ENCODE measurements around the gene ATP6V0A4. TPM values are rescaled to one million over a fixed set of nuclear protein-coding genes. Genes with fewer than 3 reads are reported as not detected.
A peak's percentile ranks its signal among the peaks of the same experiment; 100 is the strongest.
"Not testable (repeated sequence)": the region's sequence is repeated elsewhere in the genome, so short reads cannot be mapped to it uniquely, and the experiment has no call there.

ATP6V0A4 gene
- total and polyA plus RNA-seq, 4 experiments from 2014 or later, result not detected

DNA sequence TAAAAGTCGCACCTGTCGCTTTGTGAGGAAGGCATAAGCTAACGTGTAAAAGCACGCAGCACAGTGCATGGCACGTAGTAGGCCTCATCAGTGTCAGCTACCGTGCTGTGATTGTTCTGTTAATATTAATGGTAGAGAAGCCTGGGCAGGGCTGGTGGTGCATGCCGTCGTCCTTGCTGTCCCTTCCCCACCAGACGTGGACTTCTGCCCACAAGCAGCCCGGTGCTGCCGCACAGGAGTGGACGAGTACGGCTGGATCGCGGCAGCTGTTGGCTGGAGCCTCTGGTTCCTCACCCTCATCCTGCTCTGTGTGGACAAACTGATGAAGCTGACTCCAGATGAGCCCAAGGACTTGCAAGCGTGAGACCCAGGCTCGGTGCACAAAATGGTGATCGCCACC, 4.7 kb upstream of the ATP6V0A4 start:
- H3K9me3 Mint-ChIP-seq, result peaks cover 0 to 4% (median 0%) of the 10 kb centered on the region in 8 donors
- H3K4me1 ChIP-seq (ENCODE audit: insufficient read depth, low read length), result peaks cover under 1% of the 10 kb centered on the region
- intact Hi-C loops (cut with micrococcal nuclease), result no loop called here
- no peak overlapping the region for H3K4me3 Mint-ChIP-seq
- CTCF ChIA-PET (ENCODE audit: partially characterized antibody), result no interaction called here
- H3K9me3 ChIP-seq (ENCODE audit: control insufficient read depth in 1 of 2, low read length in 2 of 2), result no peaks in the 10 kb centered on the region
- H3K27ac Mint-ChIP-seq, result no peak overlapping the region
- peaks cover under 1 to 11% (median 6%) of the 10 kb centered on the region in 4 donors for H3K4me1 Mint-ChIP-seq
- H3K36me3 ChIP-seq (ENCODE audit: insufficient read depth, low read length), result no peaks in the 10 kb centered on the region
- POLR2A ChIA-PET (ENCODE audit: partially characterized antibody), result no interaction called here
- DNase-seq, result no peak
- H3K27ac ChIP-seq (ENCODE audit: low read depth, low read length), result no peak overlapping the region
- H3K36me3 Mint-ChIP-seq, result no peaks in the 10 kb centered on the region
- H3K27me3 Mint-ChIP-seq, result peaks cover 1 to 4% of the 10 kb centered on the region in 2 donors
- H3K4me3 ChIP-seq (ENCODE audit: low read length in 2 of 2), result no peak overlapping the region
- no peaks in the 10 kb centered on the region for H3K27me3 ChIP-seq (ENCODE audit: insufficient read depth, low read length)

GRCh38 chr7:138801256-138801655, 3.3 kb upstream of the ATP6V0A4 start:
- H3K4me3 Mint-ChIP-seq, result no peak overlapping the region
- H3K36me3 ChIP-seq (ENCODE audit: insufficient read depth, low read length), result no peaks in the 10 kb centered on the region
- no peak overlapping the region for H3K4me3 ChIP-seq (ENCODE audit: low read length in 2 of 2)
- no peaks in the 10 kb centered on the region for H3K36me3 Mint-ChIP-seq
- H3K27ac Mint-ChIP-seq, result no peak overlapping the region
- peaks cover 4 to 24% (median 12%) of the 10 kb centered on the region in 4 donors for H3K4me1 Mint-ChIP-seq
- H3K4me1 ChIP-seq (ENCODE audit: insufficient read depth, low read length), result peaks cover 6% of the 10 kb centered on the region
- H3K27me3 Mint-ChIP-seq, result peaks cover 1 to 4% of the 10 kb centered on the region in 2 donors
- H3K9me3 ChIP-seq (ENCODE audit: control insufficient read depth in 1 of 2, low read length in 2 of 2), result no peaks in the 10 kb centered on the region
- no peak for DNase-seq
- POLR2A ChIA-PET (ENCODE audit: partially characterized antibody), result no interaction called here
- no peak overlapping the region for H3K27ac ChIP-seq (ENCODE audit: low read depth, low read length)
- H3K27me3 ChIP-seq (ENCODE audit: insufficient read depth, low read length), result no peaks in the 10 kb centered on the region
- CTCF ChIA-PET (ENCODE audit: partially characterized antibody), result interaction anchor here (0.9 kb wide), 1 partner anchor 62 kb away, joined by 3 read pairs; no protein-coding TSS in a partner anchor
- intact Hi-C loops (cut with micrococcal nuclease), result no loop called here
- H3K9me3 Mint-ChIP-seq, result peaks cover 0 to 1% (median 0%) of the 10 kb centered on the region in 8 donors

DNA sequence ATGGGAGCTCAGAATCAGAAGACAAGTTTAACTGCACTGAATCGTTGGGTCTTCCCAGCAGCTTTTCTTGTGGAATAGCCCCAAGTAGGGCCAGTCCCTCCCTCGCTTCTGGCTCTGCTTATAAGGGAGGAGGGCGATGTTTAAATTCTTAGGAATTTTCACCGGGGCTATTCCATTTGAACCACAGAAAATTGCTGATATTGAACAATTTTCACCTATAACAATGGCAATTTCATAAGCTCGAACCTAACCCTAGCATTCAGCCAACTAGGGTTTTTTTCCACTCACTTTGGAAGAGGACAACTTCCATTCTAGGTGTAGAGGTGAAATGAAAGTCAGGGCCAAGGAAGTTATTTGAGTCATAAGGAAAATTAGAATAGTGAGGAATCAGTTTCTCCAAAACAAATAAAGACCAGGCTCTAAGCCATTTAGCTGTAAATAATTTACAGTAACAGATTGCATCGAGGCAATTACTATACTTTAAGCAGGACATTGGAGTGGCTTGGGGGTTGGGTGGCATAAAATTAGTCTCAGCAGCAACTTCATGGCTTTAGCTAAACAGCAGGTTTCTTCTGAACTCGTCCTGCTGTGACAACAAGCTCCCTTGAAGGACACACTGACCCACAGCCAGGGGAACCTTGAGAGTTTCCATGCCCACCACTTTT, 1.5 kb upstream of the ATP6V0A4 start:
- H3K9me3 ChIP-seq (ENCODE audit: control insufficient read depth in 1 of 2, low read length in 2 of 2), result no peaks in the 10 kb centered on the region
- Mint-ChIP-seq H3K36me3 (no peaks in the 10 kb centered on the region), H3K4me3 (no peak overlapping the region), H3K27me3 (peaks cover 3 to 4% of the 10 kb centered on the region in 2 donors), H3K27ac (no peak overlapping the region), H3K9me3 (peaks cover 0 to 1% (median 0%) of the 10 kb centered on the region in 8 donors), H3K4me1 (peaks cover 4 to 24% (median 12%) of the 10 kb centered on the region in 4 donors)
- no peaks in the 10 kb centered on the region for H3K36me3 ChIP-seq (ENCODE audit: insufficient read depth, low read length)
- intact Hi-C loops (cut with micrococcal nuclease), result no loop called here
- POLR2A ChIA-PET (ENCODE audit: partially characterized antibody), result no interaction called here
- no peak overlapping the region for H3K27ac ChIP-seq (ENCODE audit: low read depth, low read length)
- no peak for DNase-seq
- no peak overlapping the region for H3K4me3 ChIP-seq (ENCODE audit: low read length in 2 of 2)
- H3K4me1 ChIP-seq (ENCODE audit: insufficient read depth, low read length), result peaks cover 6% of the 10 kb centered on the region
- H3K27me3 ChIP-seq (ENCODE audit: insufficient read depth, low read length), result no peaks in the 10 kb centered on the region
- CTCF ChIA-PET (ENCODE audit: partially characterized antibody), result no interaction called here

GRCh38 chr7:138798836-138799235, 840 bp upstream of the ATP6V0A4 start:
- H3K9me3 Mint-ChIP-seq, result peaks cover 0 to 1% (median 0%) of the 10 kb centered on the region in 8 donors
- peak overlapping the region in 1 of 7 donors; percentile 44 for H3K27ac Mint-ChIP-seq
- peaks cover 3 to 4% of the 10 kb centered on the region in 2 donors for H3K27me3 Mint-ChIP-seq
- POLR2A ChIA-PET (ENCODE audit: partially characterized antibody), result no interaction called here
- H3K4me3 ChIP-seq (ENCODE audit: low read length in 2 of 2), result no peak overlapping the region
- H3K36me3 Mint-ChIP-seq, result no peaks in the 10 kb centered on the region
- no peak overlapping the region for H3K27ac ChIP-seq (ENCODE audit: low read depth, low read length)
- H3K4me1 Mint-ChIP-seq, result peaks cover 4 to 24% (median 12%) of the 10 kb centered on the region in 4 donors
- H3K27me3 ChIP-seq (ENCODE audit: insufficient read depth, low read length), result no peaks in the 10 kb centered on the region
- no peaks in the 10 kb centered on the region for H3K9me3 ChIP-seq (ENCODE audit: control insufficient read depth in 1 of 2, low read length in 2 of 2)
- no peaks in the 10 kb centered on the region for H3K36me3 ChIP-seq (ENCODE audit: insufficient read depth, low read length)
- intact Hi-C loops (cut with micrococcal nuclease), result no loop called here
- no peak for DNase-seq
- H3K4me3 Mint-ChIP-seq, result peak overlapping the region in 1 of 8 donors; percentile 27
- peaks cover 6% of the 10 kb centered on the region for H3K4me1 ChIP-seq (ENCODE audit: insufficient read depth, low read length)
- CTCF ChIA-PET (ENCODE audit: partially characterized antibody), result no interaction called here

- H3K4me1 ChIP-seq (ENCODE audit: insufficient read depth, low read length); intact Hi-C loops (cut with micrococcal nuclease); H3K36me3 Mint-ChIP-seq; H3K27me3 Mint-ChIP-seq; POLR2A ChIA-PET (ENCODE audit: partially characterized antibody); H3K9me3 Mint-ChIP-seq; H3K27ac ChIP-seq (ENCODE audit: low read depth, low read length); DNase-seq; H3K9me3 ChIP-seq (ENCODE audit: control insufficient read depth in 1 of 2, low read length in 2 of 2); H3K27me3 ChIP-seq (ENCODE audit: insufficient read depth, low read length); H3K36me3 ChIP-seq (ENCODE audit: insufficient read depth, low read length); H3K4me3 ChIP-seq (ENCODE audit: low read length in 2 of 2); CTCF ChIA-PET (ENCODE audit: partially characterized antibody): not testable (repeated sequence)
- Mint-ChIP-seq H3K4me3 (peak overlapping the region in 1 of 8 donors; percentile 36), H3K27ac (peak overlapping the region in 2 of 7 donors; percentile 9 to 15), H3K4me1 (peaks cover 6 to 24% (median 12%) of the 10 kb centered on the region in 4 donors)
These were observed 950 bp downstream of the ATP6V0A4 start for GRCh38 chr7:138797046-138797445.

GRCh38 chr7:138796038-138796615, 1.9 kb downstream of the ATP6V0A4 start:
- POLR2A ChIA-PET (ENCODE audit: partially characterized antibody), result no interaction called here
- H3K4me1 Mint-ChIP-seq, result peaks cover 6 to 24% (median 12%) of the 10 kb centered on the region in 4 donors
- intact Hi-C loops (cut with micrococcal nuclease), result no loop called here
- no peak overlapping the region for H3K4me3 ChIP-seq (ENCODE audit: low read length in 2 of 2)
- H3K9me3 Mint-ChIP-seq, result peaks cover 0 to 5% (median under 1%) of the 10 kb centered on the region in 8 donors
- no peaks in the 10 kb centered on the region for H3K36me3 Mint-ChIP-seq
- no peaks in the 10 kb centered on the region for H3K9me3 ChIP-seq (ENCODE audit: control insufficient read depth in 1 of 2, low read length in 2 of 2)
- H3K27ac Mint-ChIP-seq, result peak overlapping the region in 1 of 7 donors; percentile 30
- peaks cover 4 to 5% of the 10 kb centered on the region in 2 donors for H3K27me3 Mint-ChIP-seq
- no peak for DNase-seq
- CTCF ChIA-PET (ENCODE audit: partially characterized antibody), result no interaction called here
- no peak overlapping the region for H3K4me3 Mint-ChIP-seq
- H3K4me1 ChIP-seq (ENCODE audit: insufficient read depth, low read length), result peaks cover 6% of the 10 kb centered on the region
- no peak overlapping the region for H3K27ac ChIP-seq (ENCODE audit: low read depth, low read length)
- H3K27me3 ChIP-seq (ENCODE audit: insufficient read depth, low read length), result no peaks in the 10 kb centered on the region
- H3K36me3 ChIP-seq (ENCODE audit: insufficient read depth, low read length), result no peaks in the 10 kb centered on the region

GRCh38 chr7:138785587-138786437, 12.2 kb downstream of the ATP6V0A4 start:
- no peak for DNase-seq
- Histone ChIP-seq H3K9me3 (ENCODE audit: control insufficient read depth in 1 of 2, low read length in 2 of 2) (no peaks in the 10 kb centered on the region), H3K4me3 (ENCODE audit: low read length in 2 of 2) (no peak overlapping the region), H3K27me3 (ENCODE audit: insufficient read depth, low read length) (no peaks in the 10 kb centered on the region), H3K36me3 (ENCODE audit: insufficient read depth, low read length) (no peaks in the 10 kb centered on the region), H3K27ac (ENCODE audit: low read depth, low read length) (no peak overlapping the region), H3K4me1 (ENCODE audit: insufficient read depth, low read length) (no peaks in the 10 kb centered on the region)
- Mint-ChIP-seq H3K27me3 (peaks cover 8 to 10% of the 10 kb centered on the region in 2 donors), H3K36me3 (peaks cover 4 to 5% of the 10 kb centered on the region in 2 donors), H3K27ac (peak overlapping the region in 2 of 7 donors; percentile 33 to 37), H3K9me3 (peaks cover 6 to 22% (median 16%) of the 10 kb centered on the region in 8 donors), H3K4me1 (peaks cover 0 to 3% (median 0%) of the 10 kb centered on the region in 4 donors), H3K4me3 (no peak overlapping the region)
- ChIA-PET CTCF (ENCODE audit: partially characterized antibody) (no interaction called here), POLR2A (ENCODE audit: partially characterized antibody) (no interaction called here)
- intact Hi-C loops (cut with micrococcal nuclease), result no loop called here
